ENCODE results near the gene GRIK4. TPM values are rescaled to one million over a fixed set of nuclear protein-coding genes. Genes with fewer than 3 reads are reported as not detected.

The GRIK4 gene
- polyA plus RNA-seq, 1 experiment, result not detected

- no peak for TF ChIP-seq CTCF (IDR thresholded peaks at IDR 0.05; ENCODE audit: insufficient read depth, low read depth, low read length)
- Histone ChIP-seq H3K4me3 (ENCODE audit: low read depth, low read length) (no peak overlapping the region), H3K36me3 (ENCODE audit: control insufficient read depth, insufficient read depth, low read length) (no peaks in the 10 kb centered on the region), H3K27me3 (ENCODE audit: control insufficient read depth, insufficient read depth, low read length) (peaks cover 2% of the 10 kb centered on the region)
- no peak for DNase-seq (ENCODE audit: low read depth)
- ChIA-PET POLR2A (no interaction called here), CTCF (interaction anchor here (1.5 kb wide), 1 partner anchor 11 kb away, joined by 3 read pairs; no protein-coding TSS in a partner anchor)
These were observed 63.3 kb downstream of the GRIK4 start for GRCh38 chr11:120574876-120575275.

- Histone ChIP-seq H3K4me3 (ENCODE audit: low read depth, low read length) (no peak overlapping the region), H3K27me3 (ENCODE audit: control insufficient read depth, insufficient read depth, low read length) (peaks cover 2% of the 10 kb centered on the region), H3K36me3 (ENCODE audit: control insufficient read depth, insufficient read depth, low read length) (no peaks in the 10 kb centered on the region)
- no peak for TF ChIP-seq CTCF (IDR thresholded peaks at IDR 0.05; ENCODE audit: insufficient read depth, low read depth, low read length)
- CTCF ChIA-PET, result interaction anchor here (1.5 kb wide), 1 partner anchor 11 kb away, joined by 3 read pairs; no protein-coding TSS in a partner anchor
- no peak for DNase-seq (ENCODE audit: low read depth)
- POLR2A ChIA-PET, result interaction anchor here (0.6 kb wide), 1 partner anchor 448 kb away, joined by 6 read pairs; no protein-coding TSS in a partner anchor
These were observed 63.9 kb downstream of the GRIK4 start for GRCh38 chr11:120575461-120575860.

GRCh38 chr11:120576606-120577005 is 65.1 kb downstream of the GRIK4 start:
- ChIA-PET CTCF (interaction anchor here (1.1 kb wide), 1 partner anchor 13 kb away, joined by 3 read pairs; no protein-coding TSS in a partner anchor), POLR2A (no interaction called here)
- no peak overlapping the region for H3K4me3 ChIP-seq (ENCODE audit: low read depth, low read length)
- peaks cover 2% of the 10 kb centered on the region for H3K27me3 ChIP-seq (ENCODE audit: control insufficient read depth, insufficient read depth, low read length)
- no peaks in the 10 kb centered on the region for H3K36me3 ChIP-seq (ENCODE audit: control insufficient read depth, insufficient read depth, low read length)
- TF ChIP-seq CTCF (IDR thresholded peaks at IDR 0.05; ENCODE audit: insufficient read depth, low read depth, low read length), result no peak
- no peak for DNase-seq (ENCODE audit: low read depth)

GRCh38 chr11:120577041-120577440 is 65.5 kb downstream of the GRIK4 start:
- POLR2A ChIA-PET, result no interaction called here
- DNase-seq (ENCODE audit: low read depth), result no peak
- Histone ChIP-seq H3K36me3 (ENCODE audit: control insufficient read depth, insufficient read depth, low read length) (no peaks in the 10 kb centered on the region), H3K27me3 (ENCODE audit: control insufficient read depth, insufficient read depth, low read length) (peaks cover 2% of the 10 kb centered on the region), H3K4me3 (ENCODE audit: low read depth, low read length) (no peak overlapping the region)
- CTCF ChIA-PET, result interaction anchor here (1.1 kb wide), 1 partner anchor 13 kb away, joined by 3 read pairs; no protein-coding TSS in a partner anchor
- no peak for TF ChIP-seq CTCF (IDR thresholded peaks at IDR 0.05; ENCODE audit: insufficient read depth, low read depth, low read length)

GRCh38 chr11:120577624-120578363 is 66.2 kb downstream of the GRIK4 start:
- CTCF ChIA-PET, result interaction anchor here (1.1 kb wide), 1 partner anchor 14 kb away, joined by 3 read pairs; no protein-coding TSS in a partner anchor
- Histone ChIP-seq H3K4me3 (ENCODE audit: low read depth, low read length) (no peak overlapping the region), H3K27me3 (ENCODE audit: control insufficient read depth, insufficient read depth, low read length) (no peaks in the 10 kb centered on the region; the same call in none of the 2 replicates), H3K36me3 (ENCODE audit: control insufficient read depth, insufficient read depth, low read length) (no peaks in the 10 kb centered on the region)
- DNase-seq (ENCODE audit: low read depth), result no peak
- TF ChIP-seq CTCF (IDR thresholded peaks at IDR 0.05; ENCODE audit: insufficient read depth, low read depth, low read length), result no peak
- POLR2A ChIA-PET, result no interaction called here

Data from BJ (cell line).